ENCODE measurements around the gene AKNAD1. TPM values are rescaled to one million over a fixed set of nuclear protein-coding genes. Genes with fewer than 3 reads are reported as not detected.

AKNAD1 gene
- total RNA-seq, 1 experiment from 2014 or later: not detected

- in situ Hi-C loops (cut with HindIII; ENCODE audit: low pct_unique_long_range_greater_than_20kb, low sequenced_read_pairs): no loop called here
- peak; percentile 14 for DNase-seq (ENCODE audit: low read depth)
These were observed 20.7 kb upstream of the AKNAD1 start for GRCh38 chr1:108877348-108878159.

- in situ Hi-C loops (cut with HindIII; ENCODE audit: low pct_unique_long_range_greater_than_20kb, low sequenced_read_pairs): no loop called here
These were observed 14.3 kb upstream of the AKNAD1 start for GRCh38 chr1:108871050-108871724.

GRCh38 chr1:108865316-108865910, 8.5 kb upstream of the AKNAD1 start:
- in situ Hi-C loops (cut with HindIII; ENCODE audit: low pct_unique_long_range_greater_than_20kb, low sequenced_read_pairs): no loop called here

More at GRCh38 chr1:108871050-108871724, 14.3 kb upstream of the AKNAD1 start:
- DNase-seq (ENCODE audit: low read depth): no peak

GRCh38 chr1:108863984-108864383, 7.1 kb upstream of the AKNAD1 start:
- DNase-seq (ENCODE audit: low read depth): no peak
- in situ Hi-C loops (cut with HindIII; ENCODE audit: low pct_unique_long_range_greater_than_20kb, low sequenced_read_pairs): no loop called here

More at GRCh38 chr1:108865316-108865910, 8.5 kb upstream of the AKNAD1 start:
- DNase-seq (ENCODE audit: low read depth): no peak

- in situ Hi-C loops (cut with HindIII; ENCODE audit: low pct_unique_long_range_greater_than_20kb, low sequenced_read_pairs): no loop called here
- no peak for DNase-seq (ENCODE audit: low read depth)
These were observed 6.0 kb upstream of the AKNAD1 start for GRCh38 chr1:108862698-108863477.

GRCh38 chr1:108862017-108862610, 5.2 kb upstream of the AKNAD1 start:
- in situ Hi-C loops (cut with HindIII; ENCODE audit: low pct_unique_long_range_greater_than_20kb, low sequenced_read_pairs): no loop called here

GRCh38 chr1:108861566-108861965, 4.7 kb upstream of the AKNAD1 start:
- no peak for DNase-seq (ENCODE audit: low read depth)
- in situ Hi-C loops (cut with HindIII; ENCODE audit: low pct_unique_long_range_greater_than_20kb, low sequenced_read_pairs): no loop called here

More at GRCh38 chr1:108862017-108862610, 5.2 kb upstream of the AKNAD1 start:
- DNase-seq (ENCODE audit: low read depth): no peak

- DNase-seq (ENCODE audit: low read depth): no peak
- in situ Hi-C loops (cut with HindIII; ENCODE audit: low pct_unique_long_range_greater_than_20kb, low sequenced_read_pairs): no loop called here
These were observed 3.5 kb upstream of the AKNAD1 start for GRCh38 chr1:108860190-108860907.

GRCh38 chr1:108858230-108858950, 1.5 kb upstream of the AKNAD1 start:
- no peak for DNase-seq (ENCODE audit: low read depth)
- in situ Hi-C loops (cut with HindIII; ENCODE audit: low pct_unique_long_range_greater_than_20kb, low sequenced_read_pairs): no loop called here

- in situ Hi-C loops (cut with HindIII; ENCODE audit: low pct_unique_long_range_greater_than_20kb, low sequenced_read_pairs): no loop called here
- no peak for DNase-seq (ENCODE audit: low read depth)
These were observed 2.5 kb downstream of the AKNAD1 start for GRCh38 chr1:108854221-108855019.

GRCh38 chr1:108852221-108852975, 4.5 kb downstream of the AKNAD1 start:
- in situ Hi-C loops (cut with HindIII; ENCODE audit: low pct_unique_long_range_greater_than_20kb, low sequenced_read_pairs): no loop called here
- DNase-seq (ENCODE audit: low read depth): no peak

GRCh38 chr1:108851567-108851966, 5.3 kb downstream of the AKNAD1 start:
- in situ Hi-C loops (cut with HindIII; ENCODE audit: low pct_unique_long_range_greater_than_20kb, low sequenced_read_pairs): no loop called here
- no peak for DNase-seq (ENCODE audit: low read depth)

- DNase-seq (ENCODE audit: low read depth): no peak
- in situ Hi-C loops (cut with HindIII; ENCODE audit: low pct_unique_long_range_greater_than_20kb, low sequenced_read_pairs): no loop called here
These were observed 6.0 kb downstream of the AKNAD1 start for GRCh38 chr1:108850929-108851328.

GRCh38 chr1:108848806-108849205, 8.1 kb downstream of the AKNAD1 start:
- DNase-seq (ENCODE audit: low read depth): no peak
- in situ Hi-C loops (cut with HindIII; ENCODE audit: low pct_unique_long_range_greater_than_20kb, low sequenced_read_pairs): no loop called here

GRCh38 chr1:108847494-108847893, 9.4 kb downstream of the AKNAD1 start:
- no peak for DNase-seq (ENCODE audit: low read depth)
- in situ Hi-C loops (cut with HindIII; ENCODE audit: low pct_unique_long_range_greater_than_20kb, low sequenced_read_pairs): no loop called here

GRCh38 chr1:108845991-108846390, 10.9 kb downstream of the AKNAD1 start:
- in situ Hi-C loops (cut with HindIII; ENCODE audit: low pct_unique_long_range_greater_than_20kb, low sequenced_read_pairs): no loop called here
- DNase-seq (ENCODE audit: low read depth): no peak
